NCI-H524 treated with DMSO at 0.1 percent for 48 hours (cell line): ENCODE results near the gene GPSM1.
"Not testable (repeated sequence)": the region's sequence is repeated elsewhere in the genome, so short reads cannot be mapped to it uniquely, and the experiment has no call there.

Experiments
- DNase-seq: peaks from one replicate; lab custom pipeline; 2025; lab: John Stamatoyannopoulos, UW

Gene GPSM1

DNA sequence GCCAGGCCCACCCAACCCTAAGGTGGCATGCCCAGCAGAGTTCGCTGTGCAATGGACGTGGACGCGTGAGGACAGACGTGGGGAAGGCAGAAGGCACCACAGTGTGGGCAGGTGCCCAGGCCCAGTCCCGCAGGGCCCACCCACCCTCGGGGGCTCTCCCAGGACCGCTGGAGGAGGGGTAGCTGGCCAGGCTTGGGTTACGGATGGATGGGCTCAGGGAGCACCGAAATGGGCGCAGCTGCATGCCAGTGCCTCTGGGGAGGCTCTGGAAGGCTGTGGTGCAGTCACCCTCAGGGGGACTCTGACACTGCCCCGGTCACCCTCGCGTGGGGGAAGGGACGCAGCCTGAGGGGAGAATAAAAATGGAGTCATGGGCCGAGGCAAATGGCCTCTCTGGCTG is 9.6 kb upstream of the GPSM1 start:
- DNase-seq, result no peak

- DNase-seq, result no peak
These were observed 9.1 kb upstream of the GPSM1 start for GRCh38 chr9:136318111-136318775.

- DNase-seq, result no peak
These were observed 8.5 kb upstream of the GPSM1 start for GRCh38 chr9:136318776-136319241.

- not testable (repeated sequence) for DNase-seq
These were observed 8.1 kb upstream of the GPSM1 start for GRCh38 chr9:136319244-136319643.

DNA sequence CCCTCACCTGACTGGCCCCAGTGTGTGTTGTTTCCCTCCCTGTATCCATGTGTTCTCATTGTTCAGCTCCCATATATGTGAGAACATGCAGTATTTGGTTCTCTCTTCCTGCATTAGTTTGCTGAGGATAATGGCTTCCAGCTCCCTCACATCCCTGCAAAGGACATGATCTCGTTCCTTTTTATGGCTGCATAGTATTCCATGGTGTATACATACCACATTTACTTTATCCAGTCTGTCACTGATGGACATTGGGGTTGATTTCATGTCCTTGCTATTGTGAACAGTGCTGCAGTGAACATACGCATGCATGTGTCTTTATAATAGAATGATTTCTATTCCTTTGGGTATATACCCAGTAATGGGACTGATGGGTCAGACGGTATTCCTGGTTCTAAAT is 7.4 kb upstream of the GPSM1 start:
- DNase-seq, result not testable (repeated sequence)

GRCh38 chr9:136320972-136321371 is 6.4 kb upstream of the GPSM1 start:
- not testable (repeated sequence) for DNase-seq

- DNase-seq, result no peak
These were observed 5.8 kb upstream of the GPSM1 start for GRCh38 chr9:136321561-136321960.

DNA sequence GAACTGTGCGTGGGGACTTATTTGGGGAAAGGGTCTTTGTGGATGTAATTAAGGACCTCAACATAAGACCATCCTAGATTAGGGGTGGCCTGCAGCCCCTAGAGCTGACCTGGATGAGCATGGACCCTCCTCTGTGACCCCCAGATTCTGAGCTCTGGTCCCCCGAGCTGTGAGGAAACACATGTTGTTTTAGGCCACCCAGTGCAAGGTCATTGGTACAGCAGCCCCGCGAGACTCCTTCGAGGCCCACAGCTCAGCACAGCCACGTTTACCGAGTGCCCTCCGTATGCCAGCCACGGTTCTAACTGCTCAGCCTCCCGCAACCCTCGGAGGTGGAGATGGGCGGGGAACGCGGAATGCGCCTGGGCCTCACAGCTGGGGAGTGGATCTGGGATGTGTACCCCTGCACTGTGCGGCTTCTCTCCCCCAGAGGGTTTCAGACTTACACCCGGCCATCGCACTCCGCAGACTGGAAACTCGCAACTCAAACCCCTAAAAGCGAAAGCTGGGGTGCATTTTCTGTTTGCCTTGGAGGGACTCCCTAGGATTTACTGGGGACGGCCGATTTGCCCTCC is 4.5 kb upstream of the GPSM1 start:
- DNase-seq, result no peak

GRCh38 chr9:136323371-136323789 is 4.0 kb upstream of the GPSM1 start:
- no peak for DNase-seq

DNA sequence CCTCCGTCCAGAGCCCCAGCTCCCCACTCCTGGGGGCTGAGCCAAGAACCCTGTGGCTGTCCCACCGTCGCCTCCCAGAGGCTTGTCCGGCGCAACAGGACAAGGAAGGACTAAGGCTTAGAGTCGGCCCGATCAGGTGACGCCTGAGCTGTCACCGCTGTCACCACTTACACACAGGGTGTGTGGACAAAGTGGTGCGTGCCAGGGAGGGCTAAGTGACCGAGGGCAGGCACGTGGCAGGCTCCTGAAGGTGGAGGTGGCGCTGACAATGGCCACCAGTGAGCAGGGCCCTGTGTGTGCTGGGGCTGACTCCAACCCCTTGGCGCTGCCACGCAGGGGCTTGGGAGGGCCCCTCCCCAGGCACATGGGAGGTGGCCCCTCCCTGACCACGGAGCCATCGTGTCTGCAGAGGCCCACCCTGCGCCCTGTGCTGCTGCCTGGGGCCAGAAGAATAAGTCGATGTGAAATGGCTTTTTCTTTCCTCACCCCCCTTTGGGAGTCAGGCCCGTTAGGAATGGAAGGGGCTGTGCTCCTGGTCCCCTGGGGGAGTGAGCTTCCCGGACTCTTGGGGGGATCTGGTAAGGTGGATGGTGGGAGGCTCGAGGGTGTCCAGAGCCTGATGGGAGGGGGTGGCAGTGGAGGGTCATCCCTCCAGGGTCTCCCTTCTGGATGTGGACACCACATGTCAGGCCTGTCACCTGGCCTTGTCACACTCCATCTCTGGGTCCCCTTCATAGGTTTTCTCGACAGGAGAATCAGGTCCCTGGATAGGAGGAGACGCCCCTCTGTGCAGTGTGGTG is 2.6 kb upstream of the GPSM1 start:
- no peak for DNase-seq

- no peak for DNase-seq
These were observed 2.0 kb upstream of the GPSM1 start for GRCh38 chr9:136325358-136325757.

- no peak for DNase-seq
These were observed 1.1 kb upstream of the GPSM1 start for GRCh38 chr9:136326061-136326760.

DNA sequence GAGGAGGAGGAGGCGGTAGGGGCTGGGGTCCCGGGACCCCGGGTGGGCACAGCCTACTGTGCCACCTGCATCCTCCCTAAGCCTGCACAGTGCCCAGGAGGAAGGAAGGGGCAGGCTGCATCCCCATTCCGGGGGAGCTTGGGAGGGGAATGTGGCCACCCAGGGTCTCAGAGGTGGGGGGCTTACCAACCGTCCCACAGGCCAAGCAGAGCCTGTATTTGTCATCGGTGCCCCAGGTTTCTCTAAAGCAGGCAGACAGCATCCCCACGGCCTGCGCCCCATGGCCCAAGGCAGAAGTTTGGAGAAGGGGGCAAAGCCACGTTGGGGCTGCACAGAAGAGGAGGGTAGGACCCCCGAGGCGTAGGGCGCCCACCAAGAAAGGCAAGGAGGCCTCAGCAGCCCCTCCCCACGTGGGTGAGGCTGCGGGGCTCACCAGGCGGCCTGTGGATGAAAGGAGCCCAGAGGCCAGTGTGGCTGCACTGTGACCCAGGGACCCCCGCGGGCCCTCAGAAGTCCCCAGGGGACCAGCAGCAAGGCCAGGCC is 507 bp upstream of the GPSM1 start:
- no peak for DNase-seq

DNA sequence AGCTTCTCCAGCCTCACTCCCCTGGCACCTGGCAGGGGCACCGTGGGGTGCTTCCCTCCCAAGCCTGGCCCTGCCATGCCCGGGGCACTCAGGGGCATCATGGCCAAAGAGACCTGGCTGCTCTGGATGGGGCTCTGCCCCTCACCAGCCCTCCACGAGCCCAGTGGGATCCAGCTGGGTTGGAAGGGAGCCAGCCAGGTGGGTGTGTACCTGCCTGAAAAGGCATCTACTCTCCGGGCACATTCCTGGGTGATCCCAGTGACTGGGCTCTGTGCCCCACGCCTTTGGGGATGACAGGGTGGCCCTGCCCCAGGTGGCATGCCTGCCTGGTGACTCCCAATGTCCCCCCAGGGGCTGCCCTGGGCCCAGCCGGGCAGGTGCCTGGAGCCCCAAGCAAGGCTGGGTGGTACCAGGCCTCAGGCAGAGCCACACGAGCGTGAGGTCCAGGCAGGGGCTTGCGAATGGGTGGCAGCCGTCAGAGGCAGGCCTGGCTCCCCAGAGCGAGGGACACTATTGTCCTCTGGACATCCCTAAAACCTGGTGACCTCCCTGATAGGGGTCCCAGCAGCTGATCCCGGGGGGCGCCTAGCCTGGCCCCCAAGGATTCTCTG is 777 bp downstream of the GPSM1 start:
- no peak for DNase-seq

- no peak for DNase-seq
These were observed 1.3 kb downstream of the GPSM1 start for GRCh38 chr9:136328622-136329041.

DNA sequence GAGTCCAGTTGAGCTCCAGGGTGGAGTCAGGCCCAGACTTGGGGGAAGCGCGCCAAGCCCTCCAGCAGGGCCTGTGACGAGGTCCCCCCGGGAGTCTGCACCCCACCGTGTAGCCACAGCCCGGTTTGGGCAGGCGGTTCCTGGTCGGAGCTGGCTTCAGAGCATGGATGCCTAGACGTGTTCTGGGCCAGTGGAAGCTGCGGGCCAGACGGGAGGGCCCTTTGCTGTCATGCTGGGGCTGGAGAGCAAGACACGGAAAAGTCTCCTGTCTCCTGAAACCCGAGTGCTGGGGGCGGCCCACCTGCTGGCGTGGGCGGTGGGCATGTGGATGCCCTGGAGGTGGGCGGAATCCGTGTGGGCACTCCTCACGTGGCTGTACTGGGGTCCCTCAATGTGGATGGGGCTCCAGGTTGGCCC is 1.9 kb downstream of the GPSM1 start:
- DNase-seq, result no peak

- no peak for DNase-seq
These were observed 2.5 kb downstream of the GPSM1 start for GRCh38 chr9:136329636-136330405.

DNA sequence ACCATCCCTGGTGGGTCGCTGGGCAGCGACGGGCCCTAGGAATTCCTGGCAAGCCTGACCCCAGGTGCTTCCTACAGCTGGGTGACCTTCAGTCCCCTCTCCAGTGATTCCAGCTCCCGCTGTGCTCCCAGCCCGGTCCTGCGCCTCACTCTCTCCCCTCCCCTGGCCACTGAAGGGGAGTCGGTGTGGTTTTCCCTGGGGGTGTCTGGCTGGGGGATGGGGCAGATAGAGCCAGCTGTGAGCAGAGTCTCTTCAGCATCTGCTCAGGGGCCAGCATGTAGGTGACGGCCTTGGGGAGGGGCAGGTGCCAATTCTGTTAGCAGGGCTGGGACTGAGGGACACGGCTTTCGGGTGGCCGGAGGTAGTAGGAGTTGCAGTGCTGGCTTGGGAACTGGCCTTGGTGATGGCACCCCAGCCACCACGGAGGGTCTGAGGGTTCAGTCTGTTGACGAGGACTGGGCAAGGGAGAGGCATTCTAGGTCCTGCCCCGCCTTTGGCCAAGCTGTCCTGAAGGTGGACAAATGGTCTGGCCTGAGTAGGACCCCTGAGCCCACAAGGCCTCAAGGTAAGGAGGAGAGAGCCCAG is 3.2 kb downstream of the GPSM1 start:
- no peak for DNase-seq

- DNase-seq, result no peak
These were observed 3.7 kb downstream of the GPSM1 start for GRCh38 chr9:136331030-136331429.
